Keratinocyte (primary cell): ENCODE results near the gene RIN3.

Source experiments
- EZH2 ChIP-seq: IDR thresholded peaks from one replicate; pipeline ENCODE4 v1.6.1; 2012; ENCODE audit warnings: inconsistent platforms, mild to moderate bottlenecking, low read length, moderate library complexity
- TF ChIP-seq, protein P1 (sequence below), 3 experiments: IDR thresholded peaks in 1 of 3; conservative IDR thresholded peaks in 1 of 3; optimal IDR thresholded peaks in 1 of 3; 2 replicates in 2 of 3; 3 replicates in 1 of 3; pipeline versions ENCODE3 to v1.5.1; 2011; ENCODE audit warnings: low read length in 3 of 3, mild to moderate bottlenecking in 3 of 3, moderate library complexity in 2 of 3, control low read depth in 1 of 3, inconsistent platforms in 1 of 3; ENCODE audit not compliant: insufficient read depth in 2 of 3; ENCODE audit errors: extremely low read depth in 1 of 3

- TF ChIP-seq, protein P1, sequence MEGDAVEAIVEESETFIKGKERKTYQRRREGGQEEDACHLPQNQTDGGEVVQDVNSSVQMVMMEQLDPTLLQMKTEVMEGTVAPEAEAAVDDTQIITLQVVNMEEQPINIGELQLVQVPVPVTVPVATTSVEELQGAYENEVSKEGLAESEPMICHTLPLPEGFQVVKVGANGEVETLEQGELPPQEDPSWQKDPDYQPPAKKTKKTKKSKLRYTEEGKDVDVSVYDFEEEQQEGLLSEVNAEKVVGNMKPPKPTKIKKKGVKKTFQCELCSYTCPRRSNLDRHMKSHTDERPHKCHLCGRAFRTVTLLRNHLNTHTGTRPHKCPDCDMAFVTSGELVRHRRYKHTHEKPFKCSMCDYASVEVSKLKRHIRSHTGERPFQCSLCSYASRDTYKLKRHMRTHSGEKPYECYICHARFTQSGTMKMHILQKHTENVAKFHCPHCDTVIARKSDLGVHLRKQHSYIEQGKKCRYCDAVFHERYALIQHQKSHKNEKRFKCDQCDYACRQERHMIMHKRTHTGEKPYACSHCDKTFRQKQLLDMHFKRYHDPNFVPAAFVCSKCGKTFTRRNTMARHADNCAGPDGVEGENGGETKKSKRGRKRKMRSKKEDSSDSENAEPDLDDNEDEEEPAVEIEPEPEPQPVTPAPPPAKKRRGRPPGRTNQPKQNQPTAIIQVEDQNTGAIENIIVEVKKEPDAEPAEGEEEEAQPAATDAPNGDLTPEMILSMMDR (optimal IDR thresholded peaks at IDR 0.05 in 1 of 3, IDR thresholded peaks at IDR 0.05 in 1 of 3, conservative IDR thresholded peaks at IDR 0.05 in 1 of 3; ENCODE audit: extremely low read depth in 1 of 3, insufficient read depth in 2 of 3, low read length in 3 of 3): no peak
- TF ChIP-seq EZH2: no peak
These were observed 18.6 kb upstream of the RIN3 start for GRCh38 chr14:92495027-92495426.
